Measurements from ENCODE around the gene CCDC39.

CCDC39 gene

DNA sequence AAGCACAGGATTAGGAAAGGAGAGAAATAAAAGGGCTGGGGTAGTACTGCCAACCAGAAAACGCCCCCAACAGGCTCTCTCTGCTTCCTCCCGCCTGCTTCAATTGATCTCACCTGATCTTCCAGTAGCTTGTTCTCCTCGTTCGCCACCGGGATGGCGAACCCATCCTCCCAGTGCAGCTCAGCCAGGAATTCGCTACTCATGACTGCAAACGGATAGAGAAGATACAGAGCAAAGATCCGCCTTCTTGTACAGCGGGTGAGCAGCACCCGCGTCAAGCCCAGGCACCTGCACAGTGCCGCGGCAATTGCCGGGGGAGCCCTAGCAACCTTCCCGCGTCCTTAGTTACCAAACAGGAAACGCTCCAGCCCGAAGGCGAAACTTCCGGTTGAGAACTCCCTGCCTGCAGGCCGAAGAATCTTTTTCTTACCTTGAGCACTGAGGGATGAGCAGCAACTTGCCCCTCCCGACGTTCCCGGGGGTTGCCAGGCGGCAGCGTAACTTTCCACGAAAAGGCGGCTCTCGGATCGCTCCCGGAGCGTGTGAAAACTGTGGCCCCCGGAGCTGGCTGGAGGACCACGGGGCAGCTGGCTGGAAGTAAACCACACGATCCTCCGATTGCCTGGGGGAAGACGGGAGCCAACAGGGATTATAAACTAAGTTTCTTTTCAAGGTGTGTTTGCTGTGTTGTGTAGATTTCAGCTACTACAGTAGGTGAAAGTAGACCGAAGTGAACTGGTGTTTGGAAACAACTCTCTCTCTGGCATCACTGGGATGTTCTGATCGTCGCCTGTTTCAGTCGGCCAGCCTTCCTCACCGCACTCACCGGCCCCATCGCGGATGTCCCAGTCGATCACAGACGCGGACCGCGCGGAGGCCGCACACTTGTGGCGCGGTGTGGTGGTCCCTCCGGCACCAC lies at the start of gene CCDC39:
CCDC39 (minus strand) TSS at position 312 of the 919 bp plus-strand sequence; CDS start at position 203, 109 bp downstream.
- peak; percentile 63 for DNase-seq
- in situ Hi-C loops (cut with MboI; ENCODE audit: low pct_unique_long_range_greater_than_20kb, low sequenced_read_pairs), result no loop called here

DNA sequence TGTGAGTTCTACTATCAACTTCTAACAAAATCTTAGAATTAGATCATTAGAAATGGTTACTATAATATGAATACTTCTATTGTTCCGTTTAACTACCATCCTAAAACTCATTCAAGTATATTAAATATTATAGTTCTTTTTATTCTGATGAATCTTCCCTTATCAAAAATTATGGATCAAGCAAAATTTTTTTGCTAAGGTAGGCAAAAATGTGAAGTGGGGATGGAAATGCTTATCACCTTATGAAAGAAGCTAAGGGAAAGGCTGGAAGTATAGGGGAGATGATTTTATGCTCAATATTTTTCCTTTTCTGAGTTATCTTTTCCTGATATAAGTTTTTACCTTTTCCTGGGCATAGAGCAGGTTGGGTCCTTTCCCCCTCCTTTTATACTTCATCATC lies 40.7 kb upstream of the CCDC39 start:
- in situ Hi-C loops (cut with MboI; ENCODE audit: low pct_unique_long_range_greater_than_20kb, low sequenced_read_pairs), result no loop called here
- no peak for DNase-seq

- DNase-seq, result no peak
- in situ Hi-C loops (cut with MboI; ENCODE audit: low pct_unique_long_range_greater_than_20kb, low sequenced_read_pairs), result no loop called here
Observed at GRCh38 chr3:180707896-180708295, 28.6 kb upstream of the CCDC39 start.

DNA sequence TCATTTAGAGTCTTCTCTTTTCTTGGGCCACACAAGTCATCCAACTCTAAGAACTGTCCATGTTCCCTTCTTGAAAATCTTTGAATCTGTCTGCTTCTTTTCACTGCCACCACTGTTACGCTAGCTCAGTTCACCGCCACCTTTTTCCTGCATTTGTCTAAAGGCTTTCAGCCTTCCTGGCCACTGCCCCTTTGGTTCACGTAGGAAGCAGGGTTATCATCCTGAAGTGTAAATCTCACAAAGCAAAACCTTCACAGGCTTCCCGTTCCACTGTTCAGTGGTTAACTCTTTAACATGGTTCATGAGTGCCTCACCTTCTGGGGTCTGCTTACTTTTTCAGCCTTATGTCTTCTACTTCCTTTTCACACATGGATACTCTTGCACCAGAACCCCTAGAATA lies 26.3 kb upstream of the CCDC39 start:
- no peak for DNase-seq
- in situ Hi-C loops (cut with MboI; ENCODE audit: low pct_unique_long_range_greater_than_20kb, low sequenced_read_pairs), result no loop called here

GRCh38 chr3:180704532-180704931 lies 25.2 kb upstream of the CCDC39 start:
- no peak for DNase-seq
- in situ Hi-C loops (cut with MboI; ENCODE audit: low pct_unique_long_range_greater_than_20kb, low sequenced_read_pairs), result no loop called here

DNA sequence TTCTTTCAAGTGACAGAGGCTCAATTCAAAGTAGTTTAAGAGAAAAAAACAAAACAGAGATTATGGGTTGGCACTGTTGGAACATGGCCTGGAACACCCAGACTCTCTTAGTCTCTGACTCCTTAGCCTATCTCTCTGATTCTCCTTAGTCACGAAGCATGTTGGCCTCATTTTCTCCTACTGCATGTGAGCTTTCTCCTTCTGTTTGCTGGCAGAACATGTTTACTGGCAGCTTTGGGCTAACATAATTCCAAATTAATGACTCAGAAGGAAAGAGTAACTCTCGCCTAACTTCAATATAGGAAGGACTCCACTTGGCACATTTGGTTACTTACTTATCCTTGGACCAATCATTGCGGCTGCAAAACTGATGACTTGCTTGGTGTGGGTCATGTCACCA lies 21.7 kb upstream of the CCDC39 start:
- DNase-seq, result no peak
- in situ Hi-C loops (cut with MboI; ENCODE audit: low pct_unique_long_range_greater_than_20kb, low sequenced_read_pairs), result no loop called here

DNA sequence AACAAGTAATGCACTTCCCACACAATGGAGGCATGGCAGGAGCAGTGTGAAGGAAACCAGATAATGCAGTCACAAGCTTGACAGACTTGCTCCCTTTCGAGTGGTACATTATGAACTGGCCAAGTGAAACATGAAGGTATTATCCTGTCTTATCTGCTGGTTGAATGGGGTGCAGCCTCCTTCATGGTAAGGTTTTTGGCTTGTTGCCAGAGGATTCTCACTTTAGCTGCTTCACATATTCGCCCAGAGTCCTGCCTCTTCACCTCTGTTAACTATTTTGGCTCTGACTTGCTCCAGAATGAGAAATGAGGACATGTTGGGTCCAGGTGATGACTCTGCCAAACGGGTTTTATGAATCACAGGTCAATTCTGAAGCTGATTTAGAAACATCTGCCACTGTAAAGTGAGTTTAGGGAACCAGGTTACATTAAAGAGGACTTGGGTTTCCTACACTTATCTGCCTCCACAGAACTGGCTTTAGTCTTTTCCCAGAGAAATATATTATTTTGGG lies 19.5 kb upstream of the CCDC39 start:
- DNase-seq, result no peak
- in situ Hi-C loops (cut with MboI; ENCODE audit: low pct_unique_long_range_greater_than_20kb, low sequenced_read_pairs), result no loop called here

- no peak for DNase-seq
- in situ Hi-C loops (cut with MboI; ENCODE audit: low pct_unique_long_range_greater_than_20kb, low sequenced_read_pairs), result no loop called here
Observed at GRCh38 chr3:180694321-180694720, 15.0 kb upstream of the CCDC39 start.

GRCh38 chr3:180693656-180694055 lies 14.4 kb upstream of the CCDC39 start:
- in situ Hi-C loops (cut with MboI; ENCODE audit: low pct_unique_long_range_greater_than_20kb, low sequenced_read_pairs), result no loop called here

DNA sequence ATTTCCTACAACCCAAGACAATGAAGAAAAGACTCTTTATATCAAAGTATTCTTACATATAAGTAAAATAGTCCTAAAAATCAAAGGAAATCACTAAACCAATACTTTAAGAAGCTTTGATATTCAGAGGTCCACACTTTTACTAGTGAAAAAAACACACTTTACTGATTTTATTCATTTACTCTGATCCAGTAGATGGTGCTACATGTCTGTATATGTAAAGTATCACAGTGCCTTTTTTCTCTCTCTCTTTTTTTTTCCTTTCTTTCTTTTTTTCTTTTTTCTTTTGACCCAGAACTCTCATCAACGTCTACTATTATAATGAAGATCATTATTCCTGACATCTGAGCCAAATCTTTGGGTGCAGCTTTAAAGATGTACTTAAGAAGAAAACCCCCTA lies 10.8 kb upstream of the CCDC39 start:
- in situ Hi-C loops (cut with MboI; ENCODE audit: low pct_unique_long_range_greater_than_20kb, low sequenced_read_pairs), result no loop called here
- DNase-seq, result no peak

More at GRCh38 chr3:180693656-180694055, 14.4 kb upstream of the CCDC39 start:
- no peak for DNase-seq

DNA sequence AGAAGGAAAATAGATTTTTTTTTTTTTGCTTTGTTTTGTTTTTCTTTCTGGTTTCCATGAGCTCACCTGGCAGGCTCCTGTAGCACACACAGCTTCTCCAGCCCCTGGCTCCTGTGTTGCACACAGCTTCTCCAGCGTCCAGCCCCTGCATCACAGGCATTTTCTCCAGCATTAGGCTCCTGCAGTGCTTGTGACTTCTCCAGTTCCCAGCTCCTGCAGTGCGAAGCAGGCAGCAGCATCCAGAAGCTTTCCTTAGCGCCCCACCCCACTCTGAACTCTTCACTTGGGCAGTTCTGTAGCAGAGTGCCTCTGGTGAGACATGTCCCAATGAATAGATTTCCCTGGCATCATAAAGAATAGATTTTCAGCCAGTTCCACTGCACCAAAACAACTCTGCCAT lies 5.5 kb upstream of the CCDC39 start:
- in situ Hi-C loops (cut with MboI; ENCODE audit: low pct_unique_long_range_greater_than_20kb, low sequenced_read_pairs), result no loop called here
- no peak for DNase-seq

DNA sequence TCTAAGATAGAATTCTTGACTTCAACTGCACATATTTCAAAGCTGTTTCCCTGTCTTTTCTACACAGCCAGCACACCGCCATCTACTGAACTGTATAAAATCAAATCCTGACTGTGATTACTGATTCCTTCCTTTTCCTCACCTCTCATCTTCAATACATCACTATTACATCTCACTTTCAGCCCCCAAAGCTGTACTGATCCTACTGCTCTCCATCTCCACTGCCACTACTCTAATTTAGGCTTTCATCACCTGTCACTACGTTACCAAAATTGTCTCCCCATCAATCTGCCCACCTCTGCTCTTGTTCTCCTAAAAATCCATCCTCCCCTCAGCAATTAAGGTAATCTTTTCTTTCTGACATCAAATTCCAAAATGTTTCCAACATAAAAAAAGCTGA lies 4.5 kb upstream of the CCDC39 start:
- in situ Hi-C loops (cut with MboI; ENCODE audit: low pct_unique_long_range_greater_than_20kb, low sequenced_read_pairs), result no loop called here
- no peak for DNase-seq

DNA sequence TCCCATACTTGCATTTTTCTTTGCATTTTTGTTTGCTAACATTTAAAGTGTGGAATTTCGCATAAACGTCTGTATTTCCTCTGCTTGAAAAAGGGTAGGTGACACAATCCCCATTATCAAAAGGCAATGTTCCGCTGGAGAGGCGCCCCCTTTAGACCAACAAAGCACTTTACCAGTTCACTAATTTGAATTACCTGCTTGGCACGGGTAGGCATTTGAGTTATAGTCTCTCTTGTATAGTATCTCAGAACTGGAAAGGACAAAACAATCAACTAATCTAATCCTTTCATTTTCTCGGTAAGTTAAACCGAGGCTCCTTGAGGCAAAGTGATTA lies 775 bp upstream of the CCDC39 start:
- DNase-seq, result peak; percentile 41
- in situ Hi-C loops (cut with MboI; ENCODE audit: low pct_unique_long_range_greater_than_20kb, low sequenced_read_pairs), result no loop called here

DNA sequence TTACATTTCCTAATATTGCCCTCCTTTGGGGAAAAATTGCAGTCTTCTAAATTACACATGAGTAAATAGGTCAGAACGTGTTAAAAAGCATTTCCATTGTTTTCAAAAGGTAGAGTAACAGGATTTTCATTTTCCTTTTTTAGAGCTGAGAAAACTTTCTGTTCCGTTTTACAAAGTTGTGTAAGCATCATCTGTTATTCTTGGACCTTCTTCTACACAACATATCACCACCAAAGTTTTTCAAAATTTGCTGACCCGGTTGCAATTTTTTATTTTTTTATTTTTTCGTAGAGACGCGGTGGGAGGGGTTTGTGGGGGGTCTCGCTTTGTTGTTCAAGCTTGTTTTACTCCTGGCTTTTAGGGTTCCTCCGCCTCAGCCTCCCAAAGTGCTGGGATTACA lies 1.1 kb downstream of the CCDC39 start:
- DNase-seq, result no peak
- in situ Hi-C loops (cut with MboI; ENCODE audit: low pct_unique_long_range_greater_than_20kb, low sequenced_read_pairs), result no loop called here

GRCh38 chr3:180661444-180661843 lies 17.8 kb downstream of the CCDC39 start:
- in situ Hi-C loops (cut with MboI; ENCODE audit: low pct_unique_long_range_greater_than_20kb, low sequenced_read_pairs), result no loop called here
- no peak for DNase-seq

- no peak for DNase-seq
- in situ Hi-C loops (cut with MboI; ENCODE audit: low pct_unique_long_range_greater_than_20kb, low sequenced_read_pairs), result no loop called here
Observed at GRCh38 chr3:180657094-180657493, 22.2 kb downstream of the CCDC39 start.

- in situ Hi-C loops (cut with MboI; ENCODE audit: low pct_unique_long_range_greater_than_20kb, low sequenced_read_pairs), result no loop called here
- DNase-seq, result no peak
Observed at GRCh38 chr3:180656406-180656805, 22.9 kb downstream of the CCDC39 start.

DNA sequence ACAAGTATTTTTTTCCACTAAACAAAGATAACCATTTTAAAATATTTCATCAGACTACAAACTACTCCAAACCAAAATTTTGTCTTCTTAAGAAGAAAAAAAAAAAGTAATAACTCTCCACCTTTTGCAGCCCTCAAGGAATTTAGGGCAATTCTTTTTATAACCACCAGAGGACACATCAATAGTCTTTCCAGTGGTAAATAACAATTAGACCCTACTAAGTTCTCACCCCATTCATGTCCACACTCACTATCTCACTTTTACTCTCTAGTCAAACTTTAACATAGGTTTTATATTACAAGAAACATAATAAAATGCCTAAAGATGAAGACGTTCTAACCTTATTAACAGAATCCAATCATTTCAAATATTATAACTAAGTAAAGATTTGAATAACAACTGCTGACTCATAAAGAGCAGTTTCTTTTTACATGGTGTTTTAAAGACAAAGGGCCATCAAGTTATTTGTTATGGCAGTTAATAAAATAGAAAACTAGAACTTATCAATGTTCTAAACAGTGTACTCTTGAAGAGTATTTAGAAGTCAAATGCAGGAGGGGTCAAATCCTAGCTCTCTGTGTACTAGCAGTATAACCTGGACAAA lies 33.0 kb downstream of the CCDC39 start:
- in situ Hi-C loops (cut with MboI; ENCODE audit: low pct_unique_long_range_greater_than_20kb, low sequenced_read_pairs), result no loop called here
- peak; percentile 11 for DNase-seq

- in situ Hi-C loops (cut with MboI; ENCODE audit: low pct_unique_long_range_greater_than_20kb, low sequenced_read_pairs), result no loop called here
- no peak for DNase-seq
Observed at GRCh38 chr3:180640987-180641386, 38.3 kb downstream of the CCDC39 start.

DNA sequence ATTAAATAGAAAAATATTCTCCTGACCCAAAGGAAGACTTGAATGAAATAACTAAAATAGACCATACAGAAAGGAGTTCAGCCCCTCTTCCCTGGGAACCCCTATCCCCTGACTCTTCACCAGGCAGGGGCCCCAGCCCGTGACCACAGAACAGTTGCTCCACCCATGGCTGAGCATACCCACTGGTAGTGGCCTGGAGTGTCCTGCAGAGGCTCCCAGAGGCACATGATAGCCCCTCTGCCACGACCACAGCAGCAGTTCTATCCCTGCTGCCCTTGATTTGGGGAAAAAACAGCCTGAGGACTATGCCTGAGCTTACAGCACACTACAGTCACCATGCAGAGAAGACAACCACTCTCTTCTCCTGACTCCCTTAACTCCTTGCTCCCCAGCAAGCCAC lies 45.6 kb downstream of the CCDC39 start:
- in situ Hi-C loops (cut with MboI; ENCODE audit: low pct_unique_long_range_greater_than_20kb, low sequenced_read_pairs), result no loop called here
- DNase-seq, result no peak

DNA sequence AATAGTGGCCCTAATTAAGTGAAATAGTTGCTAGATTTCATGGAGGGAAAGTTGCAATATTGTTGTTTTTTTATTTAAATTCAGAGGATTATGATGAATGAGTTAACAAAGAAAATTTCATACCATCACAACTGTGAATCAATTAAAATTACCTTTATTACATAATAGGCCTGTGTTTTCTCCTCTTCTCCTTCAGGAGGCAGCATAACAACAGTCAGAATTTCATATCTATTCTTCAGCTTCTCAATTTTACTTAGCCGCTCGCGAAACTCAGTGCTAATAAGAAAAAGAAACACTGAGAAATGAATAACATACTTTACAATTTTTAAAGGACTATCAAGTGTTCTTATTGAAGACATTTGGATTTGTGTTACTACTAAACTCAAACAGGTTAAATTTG lies 48.0 kb downstream of the CCDC39 start:
- in situ Hi-C loops (cut with MboI; ENCODE audit: low pct_unique_long_range_greater_than_20kb, low sequenced_read_pairs), result no loop called here
- DNase-seq, result no peak

All from KBM-7 (cell line).